A549 (cell line): Measurements from ENCODE around the gene NFIL3. TPM values are rescaled to one million over a fixed set of nuclear protein-coding genes. Genes with fewer than 3 reads are reported as not detected.
A peak's percentile ranks its signal among the peaks of the same experiment; 100 is the strongest.

ENCODE experiments used
- ATAC-seq, 2 experiments: fragments of 200-7000 bp in 1 of 2; fragments of >200 bp in 1 of 2; cut with Nextera tagmentation in 1 of 2; cut with Tn5 transposase in 1 of 2; 3 replicates each; pipeline versions ENCODE4 v1.8.0 to v1.9.1; 2018 to 2020; ENCODE audit warnings: mild to moderate bottlenecking in 1 of 2, moderate library complexity in 1 of 2
- CTCF ChIA-PET: fragments of 300-600 bp; sonication (Branson Sonifier 250); formaldehyde crosslinking; extraction: SDS; loops from one replicate; lab custom pipeline; 2021; ENCODE audit warnings: antibody characterized with exemption, inconsistent platforms; lab: Yijun Ruan, JAX
- POLR2A ChIA-PET: fragments of 350-600 bp; formaldehyde crosslinking; extraction: SDS; loops from one replicate; lab custom pipeline; 2021; ENCODE audit warnings: antibody characterized with exemption, inconsistent platforms; lab: Yijun Ruan, JAX
- DNase-seq, 2 experiments: peaks; one replicate each; pipeline versions ENCODE4 v3.0.0 to v3.0.0-alpha.2; 2011 to 2016; ENCODE audit warnings: low read depth in 1 of 2, low spot score in 1 of 2
- FAIRE-seq: peaks from 2 replicates; lab custom pipeline; 2011; peaks lifted over from hg19 to GRCh38; lab: Jason Lieb, UNC
- H3K27ac ChIP-seq, 2 experiments: fragments of >200 bp; sonication (Bioruptor Twin); formaldehyde crosslinking; 3 replicates each; pipeline ENCODE4 v1.5.1; 2016 to 2017
- H3K4me1 ChIP-seq: fragments of >200 bp; sonication (Bioruptor Twin); formaldehyde crosslinking; 3 replicates; pipeline ENCODE4 v1.6.1; 2016
- H3K4me2 ChIP-seq: fragments of >200 bp; sonication (Bioruptor Twin); formaldehyde crosslinking; 3 replicates; pipeline ENCODE4 v1.6.1; 2016
- H3K4me3 ChIP-seq: fragments of >200 bp; sonication (Bioruptor Twin); formaldehyde crosslinking; 3 replicates; pipeline ENCODE4 v1.5.1; 2016
- H3K9me3 ChIP-seq: fragments of >200 bp; sonication (Bioruptor Twin); formaldehyde crosslinking; 3 replicates; pipeline ENCODE4 v1.6.1; 2016
- CHD4 ChIP-seq: fragments of 200-600 bp; sonication (generic); IDR thresholded peaks from 2 replicates; pipeline ENCODE4 v1.6.1; 2016; ENCODE audit warnings: antibody characterized with exemption, mild to moderate bottlenecking, borderline replicate concordance
- ESRRA ChIP-seq: fragments of 150-350 bp; IDR thresholded peaks from 2 replicates; pipeline ENCODE4 v1.6.1; 2014; ENCODE audit warnings: mild to moderate bottlenecking, low read length, borderline replicate concordance
- FOSL2 ChIP-seq, 2 experiments: fragments of 450-650 bp in 1 of 2; fragments of >200 bp in 1 of 2; sonication (Bioruptor Twin) in 1 of 2; formaldehyde crosslinking; IDR thresholded peaks; 2 replicates each; pipeline versions ENCODE4 v1.5.0 to v1.6.1; 2016 to 2020; ENCODE audit warnings: mild to moderate bottlenecking in 1 of 2, moderate library complexity in 1 of 2
- HEYL ChIP-seq: fragments of 250-450 bp; sonication (Bioruptor Pico); IDR thresholded peaks from 2 replicates; pipeline ENCODE4 v1.8.0; 2021; ENCODE audit warnings: mild to moderate bottlenecking, moderate library complexity
- HOXB13 ChIP-seq: fragments of 250-450 bp; sonication (Bioruptor Pico); IDR thresholded peaks from 2 replicates; pipeline ENCODE4 v1.5.0; 2020; ENCODE audit warnings: low read depth, mild to moderate bottlenecking, moderate library complexity
- HOXB5 ChIP-seq: fragments of 250-450 bp; sonication (Bioruptor Pico); IDR thresholded peaks from 2 replicates; pipeline ENCODE4 v1.5.0; 2020; ENCODE audit warnings: mild to moderate bottlenecking, moderate library complexity
- JUN ChIP-seq, 2 experiments: fragments of >200 bp; sonication (Bioruptor Twin); formaldehyde crosslinking; IDR thresholded peaks; 2 replicates in 1 of 2; 3 replicates in 1 of 2; pipeline ENCODE4 v1.6.1; 2016 to 2017
- KDM1A ChIP-seq: fragments of 200-600 bp; sonication (generic); IDR thresholded peaks from 2 replicates; pipeline ENCODE4 v1.6.1; 2016; ENCODE audit warnings: low read depth, mild to moderate bottlenecking
- MYC ChIP-seq: IDR thresholded peaks from 2 replicates; pipeline ENCODE4 v1.6.1; 2012; ENCODE audit warnings: mild to moderate bottlenecking, inconsistent platforms, low read length, improper control_type of control experiment, borderline replicate concordance
- PHF8 ChIP-seq: fragments of 200-600 bp; sonication (generic); IDR thresholded peaks from 2 replicates; pipeline ENCODE4 v1.6.1; 2016; ENCODE audit warnings: low read depth, mild to moderate bottlenecking, antibody characterized with exemption, moderate library complexity, borderline replicate concordance
- POLR2A ChIP-seq: IDR thresholded peaks from 2 replicates; pipeline ENCODE4 v1.6.1; 2012; ENCODE audit warnings: mild to moderate bottlenecking, low read length
- POLR2AphosphoS2 ChIP-seq: conservative IDR thresholded peaks from 2 replicates; pipeline ENCODE4 v1.6.1; 2012; ENCODE audit warnings: low read length, improper control_type of control experiment, inconsistent platforms
- RAD21 ChIP-seq, 2 experiments: fragments of >200 bp in 1 of 2; sonication (Bioruptor Twin) in 1 of 2; formaldehyde crosslinking in 1 of 2; IDR thresholded peaks in 1 of 2; conservative IDR thresholded peaks in 1 of 2; 2 replicates in 1 of 2; 3 replicates in 1 of 2; pipeline ENCODE4 v1.6.1; 2012 to 2018; ENCODE audit warnings: inconsistent platforms in 1 of 2
- RCOR1 ChIP-seq: fragments of 150-350 bp; IDR thresholded peaks from 2 replicates; pipeline ENCODE4 v1.6.1; 2014; ENCODE audit warnings: antibody characterized with exemption, low read length, low read depth
- RNF2 ChIP-seq: fragments of 200-600 bp; sonication (generic); IDR thresholded peaks from 2 replicates; pipeline ENCODE4 v1.6.1; 2016; ENCODE audit warnings: low read depth, mild to moderate bottlenecking, antibody characterized with exemption, moderate library complexity, borderline replicate concordance
- SREBF2 ChIP-seq: fragments of 450-650 bp; IDR thresholded peaks from 2 replicates; pipeline ENCODE4 v1.6.1; 2014; ENCODE audit warnings: mild to moderate bottlenecking, moderate library complexity
- ZFP36 ChIP-seq: fragments of 450-650 bp; IDR thresholded peaks from 2 replicates; pipeline ENCODE4 v1.6.1; 2014; ENCODE audit warnings: borderline replicate concordance; ENCODE audit not compliant: partially characterized antibody
- ZSCAN20 ChIP-seq: fragments of 250-450 bp; sonication (Bioruptor Pico); IDR thresholded peaks from 2 replicates; pipeline ENCODE4 v1.8.0; 2022; ENCODE audit warnings: mild to moderate bottlenecking, moderate library complexity
- WGBS: methylation state at CpG from one replicate; pipeline ENCODE4 v1.1.6; 2017; ENCODE audit errors: missing lambda C conversion rate; 5-methylcytosine and 5-hydroxymethylcytosine counted together
- polyA plus RNA-seq, 4 experiments: library from polyadenylated mRNA; depleted of rRNA in 3 of 4; stranded (reverse); fragments of >200 nt; fragmentation: RNase III in 1 of 4; extraction: RNeasy Plus Mini Kit Qiagen cat#74134 plus additional on column Dnase treatment in 1 of 4; gene quantifications; 2 replicates in 3 of 4; 3 replicates in 1 of 4; pipeline ENCODE4 v1.2.3, GENCODE V29; 2011 to 2017
- TF ChIP-seq, protein P1 (sequence below): fragments of >200 bp; sonication (Bioruptor Twin); formaldehyde crosslinking; IDR thresholded peaks from 3 replicates; pipeline ENCODE4 v1.6.1; 2016
- TF ChIP-seq, protein P2 (sequence below): IDR thresholded peaks from 2 replicates; pipeline ENCODE4 v1.6.1; 2012
- TF ChIP-seq, protein P3 (sequence below): fragments of >200 bp; sonication (Bioruptor Twin); formaldehyde crosslinking; IDR thresholded peaks from 2 replicates; pipeline ENCODE4 v1.6.1; 2016
- TF ChIP-seq, protein P4 (sequence below): fragments of 150-350 bp; IDR thresholded peaks from 2 replicates; pipeline ENCODE4 v1.6.1; 2014; ENCODE audit warnings: low read depth, mild to moderate bottlenecking, low read length
- TF ChIP-seq, protein P5 (sequence below): IDR thresholded peaks from 2 replicates; pipeline ENCODE4 v1.6.1; 2012; ENCODE audit warnings: low read depth, borderline replicate concordance
- TF ChIP-seq, protein P6 (sequence below): fragments of 250-450 bp; sonication (Bioruptor Pico); IDR thresholded peaks from 2 replicates; pipeline ENCODE4 v1.5.0; 2021; ENCODE audit warnings: mild to moderate bottlenecking, moderate library complexity, borderline replicate concordance
- TF ChIP-seq, protein P7 (sequence below): IDR thresholded peaks from 2 replicates; pipeline ENCODE4 v1.6.1; 2012

NFIL3 gene
- polyA plus RNA-seq, 2 of the 4 experiments (the other 2 are of a cell fraction): 10.5 to 16.1 TPM

DNA sequence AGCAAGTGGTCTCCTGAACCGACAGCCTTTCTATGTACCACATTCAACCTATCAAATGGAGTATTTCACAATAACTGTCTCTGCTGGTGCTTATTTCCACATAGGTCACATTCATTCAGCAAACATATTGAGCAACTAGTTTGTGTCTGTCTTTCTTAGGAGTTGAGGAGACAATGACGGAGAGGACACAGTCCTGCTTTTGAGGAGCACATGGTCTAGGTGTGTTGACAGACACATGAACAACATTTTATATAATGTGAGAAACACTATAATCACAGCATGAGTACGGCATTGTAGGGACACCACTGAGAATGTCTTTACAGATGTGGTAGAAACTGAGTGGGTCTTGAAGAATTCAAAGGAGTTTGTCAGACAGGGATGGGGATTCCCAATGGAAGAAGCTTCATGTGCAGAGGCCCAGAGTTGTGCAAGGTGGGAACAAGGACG lies 28.5 kb downstream of the NFIL3 start (continued):
- TF ChIP-seq FOSL2 (IDR thresholded peaks at IDR 0.05): no peak
- TF ChIP-seq FOSL2 (CRISPR knock-in tag; IDR thresholded peaks at IDR 0.05): peak; percentile 79
- TF ChIP-seq KDM1A: no peak
- TF ChIP-seq RAD21 (conservative IDR thresholded peaks at IDR 0.05 in 1 of 2, IDR thresholded peaks at IDR 0.05 in 1 of 2): no peak; a peak in 1 of 5 replicates
- TF ChIP-seq CHD4: no peak
- no peak; the same call in 1 of the 2 replicates for TF ChIP-seq HOXB13 (CRISPR knock-in tag)
- TF ChIP-seq, protein P1, sequence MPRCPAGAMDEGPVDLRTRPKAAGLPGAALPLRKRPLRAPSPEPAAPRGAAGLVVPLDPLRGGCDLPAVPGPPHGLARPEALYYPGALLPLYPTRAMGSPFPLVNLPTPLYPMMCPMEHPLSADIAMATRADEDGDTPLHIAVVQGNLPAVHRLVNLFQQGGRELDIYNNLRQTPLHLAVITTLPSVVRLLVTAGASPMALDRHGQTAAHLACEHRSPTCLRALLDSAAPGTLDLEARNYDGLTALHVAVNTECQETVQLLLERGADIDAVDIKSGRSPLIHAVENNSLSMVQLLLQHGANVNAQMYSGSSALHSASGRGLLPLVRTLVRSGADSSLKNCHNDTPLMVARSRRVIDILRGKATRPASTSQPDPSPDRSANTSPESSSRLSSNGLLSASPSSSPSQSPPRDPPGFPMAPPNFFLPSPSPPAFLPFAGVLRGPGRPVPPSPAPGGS: peak; percentile 40; the same call in 1 of the 3 replicates
- TF ChIP-seq POLR2AphosphoS2: no peak
- peak; percentile 43; the same call in 1 of the 2 replicates for TF ChIP-seq MYC
- 0 out of 5 replicates have a peak, but pooled peaks have one; percentile 29 to 40 for TF ChIP-seq JUN (IDR thresholded peaks at IDR 0.05)
- TF ChIP-seq RCOR1: no peak
- TF ChIP-seq, protein P2, sequence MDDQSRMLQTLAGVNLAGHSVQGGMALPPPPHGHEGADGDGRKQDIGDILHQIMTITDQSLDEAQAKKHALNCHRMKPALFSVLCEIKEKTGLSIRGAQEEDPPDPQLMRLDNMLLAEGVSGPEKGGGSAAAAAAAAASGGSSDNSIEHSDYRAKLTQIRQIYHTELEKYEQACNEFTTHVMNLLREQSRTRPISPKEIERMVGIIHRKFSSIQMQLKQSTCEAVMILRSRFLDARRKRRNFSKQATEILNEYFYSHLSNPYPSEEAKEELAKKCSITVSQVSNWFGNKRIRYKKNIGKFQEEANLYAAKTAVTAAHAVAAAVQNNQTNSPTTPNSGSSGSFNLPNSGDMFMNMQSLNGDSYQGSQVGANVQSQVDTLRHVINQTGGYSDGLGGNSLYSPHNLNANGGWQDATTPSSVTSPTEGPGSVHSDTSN: no peak
- TF ChIP-seq SREBF2: no peak
- TF ChIP-seq, protein P3, sequence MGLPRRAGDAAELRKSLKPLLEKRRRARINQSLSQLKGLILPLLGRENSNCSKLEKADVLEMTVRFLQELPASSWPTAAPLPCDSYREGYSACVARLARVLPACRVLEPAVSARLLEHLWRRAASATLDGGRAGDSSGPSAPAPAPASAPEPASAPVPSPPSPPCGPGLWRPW: peak; percentile 96
- TF ChIP-seq ZSCAN20 (CRISPR knock-in tag): no peak
- TF ChIP-seq, protein P4, sequence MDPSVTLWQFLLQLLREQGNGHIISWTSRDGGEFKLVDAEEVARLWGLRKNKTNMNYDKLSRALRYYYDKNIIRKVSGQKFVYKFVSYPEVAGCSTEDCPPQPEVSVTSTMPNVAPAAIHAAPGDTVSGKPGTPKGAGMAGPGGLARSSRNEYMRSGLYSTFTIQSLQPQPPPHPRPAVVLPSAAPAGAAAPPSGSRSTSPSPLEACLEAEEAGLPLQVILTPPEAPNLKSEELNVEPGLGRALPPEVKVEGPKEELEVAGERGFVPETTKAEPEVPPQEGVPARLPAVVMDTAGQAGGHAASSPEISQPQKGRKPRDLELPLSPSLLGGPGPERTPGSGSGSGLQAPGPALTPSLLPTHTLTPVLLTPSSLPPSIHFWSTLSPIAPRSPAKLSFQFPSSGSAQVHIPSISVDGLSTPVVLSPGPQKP: no peak
- TF ChIP-seq HOXB5: no peak
- TF ChIP-seq, protein P5, sequence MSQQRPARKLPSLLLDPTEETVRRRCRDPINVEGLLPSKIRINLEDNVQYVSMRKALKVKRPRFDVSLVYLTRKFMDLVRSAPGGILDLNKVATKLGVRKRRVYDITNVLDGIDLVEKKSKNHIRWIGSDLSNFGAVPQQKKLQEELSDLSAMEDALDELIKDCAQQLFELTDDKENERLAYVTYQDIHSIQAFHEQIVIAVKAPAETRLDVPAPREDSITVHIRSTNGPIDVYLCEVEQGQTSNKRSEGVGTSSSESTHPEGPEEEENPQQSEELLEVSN: no peak
- no peak for TF ChIP-seq ESRRA
- no peak for TF ChIP-seq ZFP36
- TF ChIP-seq RNF2: no peak

DNA sequence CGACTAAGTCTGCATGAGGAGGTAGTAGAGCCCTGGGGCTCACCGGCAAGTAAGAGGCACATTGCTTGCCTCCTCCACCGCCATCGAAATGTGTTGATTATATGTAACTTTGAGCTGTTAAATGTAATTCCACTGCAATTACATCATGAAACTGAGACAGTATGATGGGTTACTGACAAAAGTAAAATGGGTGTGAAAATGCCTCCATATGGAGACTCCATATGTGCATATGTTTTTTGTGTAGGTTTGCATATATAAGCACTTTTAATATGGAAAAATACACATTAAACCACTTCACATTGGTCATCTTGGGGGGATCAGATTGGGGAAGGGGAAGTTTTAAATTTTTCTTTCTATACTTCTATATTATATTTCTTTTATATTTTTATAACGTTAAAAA lies 29.8 kb downstream of the NFIL3 start:
- H3K4me3 ChIP-seq: no peak overlapping the region
- ChIA-PET CTCF (interaction anchor here (1.1 to 1.6 kb wide), 2 partner anchors 295 to 479 kb away, joined by 3 read pairs; no protein-coding TSS in a partner anchor), POLR2A (no interaction called here)
- H3K9me3 ChIP-seq: no peaks in the 10 kb centered on the region
- peaks cover 18% of the 10 kb centered on the region for H3K4me1 ChIP-seq
- H3K4me2 ChIP-seq: no peak overlapping the region
- FAIRE-seq: no peak
- no peak for DNase-seq
- ATAC-seq: no peak
- no peak overlapping the region for H3K27ac ChIP-seq
- 95% methylated on average over 5 of the region's 5 CpGs for WGBS
- no peak for TF ChIP-seq SREBF2
- TF ChIP-seq HEYL (CRISPR knock-in tag): no peak
- TF ChIP-seq POLR2A: no peak
- no peak for TF ChIP-seq PHF8
- TF ChIP-seq, protein P6, sequence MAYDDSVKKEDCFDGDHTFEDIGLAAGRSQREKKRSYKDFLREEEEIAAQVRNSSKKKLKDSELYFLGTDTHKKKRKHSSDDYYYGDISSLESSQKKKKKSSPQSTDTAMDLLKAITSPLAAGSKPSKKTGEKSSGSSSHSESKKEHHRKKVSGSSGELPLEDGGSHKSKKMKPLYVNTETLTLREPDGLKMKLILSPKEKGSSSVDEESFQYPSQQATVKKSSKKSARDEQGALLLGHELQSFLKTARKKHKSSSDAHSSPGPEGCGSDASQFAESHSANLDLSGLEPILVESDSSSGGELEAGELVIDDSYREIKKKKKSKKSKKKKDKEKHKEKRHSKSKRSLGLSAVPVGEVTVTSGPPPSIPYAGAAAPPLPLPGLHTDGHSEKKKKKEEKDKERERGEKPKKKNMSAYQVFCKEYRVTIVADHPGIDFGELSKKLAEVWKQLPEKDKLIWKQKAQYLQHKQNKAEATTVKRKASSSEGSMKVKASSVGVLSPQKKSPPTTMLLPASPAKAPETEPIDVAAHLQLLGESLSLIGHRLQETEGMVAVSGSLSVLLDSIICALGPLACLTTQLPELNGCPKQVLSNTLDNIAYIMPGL (CRISPR knock-in tag): no peak
- TF ChIP-seq FOSL2 (IDR thresholded peaks at IDR 0.05): no peak
- TF ChIP-seq FOSL2 (CRISPR knock-in tag; IDR thresholded peaks at IDR 0.05): no peak
- TF ChIP-seq ZFP36: no peak
- TF ChIP-seq, protein P7, sequence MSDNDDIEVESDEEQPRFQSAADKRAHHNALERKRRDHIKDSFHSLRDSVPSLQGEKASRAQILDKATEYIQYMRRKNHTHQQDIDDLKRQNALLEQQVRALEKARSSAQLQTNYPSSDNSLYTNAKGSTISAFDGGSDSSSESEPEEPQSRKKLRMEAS: no peak
- TF ChIP-seq, protein P3: no peak
